Naive B cell (primary cell): ENCODE measurements around the gene PTGIR. TPM values are rescaled to one million over a fixed set of nuclear protein-coding genes. Genes with fewer than 3 reads are reported as not detected.
A peak's percentile ranks its signal among the peaks of the same experiment; 100 is the strongest.

Experiments used
- ATAC-seq, 2 donors: fragments of 150-1000 bp; cut with Tn5 transposase; 2 replicates each; pipeline ENCODE4 v1.10.0; 2021; ENCODE audit warnings: low read depth in 2 of 2, mild to moderate bottlenecking in 2 of 2, moderate library complexity in 2 of 2
- DNase-seq: peaks from one replicate; pipeline ENCODE4 v3.0.0; 2022
- H3K27ac Mint-ChIP-seq, 6 donors: one replicate each; pipeline ENCODE4 v1.8.0; 2020 to 2022; ENCODE audit warnings: mild to moderate bottlenecking in 6 of 6, mixed read lengths in 6 of 6, moderate library complexity in 5 of 6, inconsistent platforms in 2 of 6
- H3K27me3 Mint-ChIP-seq, 3 donors: one replicate each; pipeline ENCODE4 v1.8.0; 2021 to 2022; ENCODE audit warnings: mixed read lengths in 3 of 3, mild to moderate bottlenecking in 1 of 3
- H3K36me3 Mint-ChIP-seq, 2 donors: one replicate each; pipeline ENCODE4 v1.8.0; 2020 to 2022; ENCODE audit warnings: mixed read lengths in 2 of 2, inconsistent platforms in 1 of 2, mild to moderate bottlenecking in 1 of 2
- H3K4me1 Mint-ChIP-seq, 3 donors: one replicate each; pipeline ENCODE4 v1.8.0; 2020 to 2022; ENCODE audit warnings: mixed read lengths in 3 of 3, inconsistent platforms in 1 of 3, mild to moderate bottlenecking in 1 of 3, moderate library complexity in 1 of 3
- H3K4me3 Mint-ChIP-seq, 8 donors: one replicate each; pipeline ENCODE4 v1.8.0; 2020 to 2022; ENCODE audit warnings: mild to moderate bottlenecking in 8 of 8, mixed read lengths in 8 of 8, moderate library complexity in 8 of 8, inconsistent platforms in 2 of 8
- H3K9me3 Mint-ChIP-seq, 7 donors: one replicate each; pipeline ENCODE4 v1.8.0; 2020 to 2022; ENCODE audit warnings: mixed read lengths in 7 of 7, mild to moderate bottlenecking in 5 of 7, inconsistent platforms in 2 of 7, moderate library complexity in 1 of 7
- polyA plus RNA-seq, 6 donors: library from polyadenylated mRNA; unstranded; fragments of 300-500 nt; fragmentation: Illumina TruSeq; gene quantifications; one replicate each; pipeline ENCODE4 v1.2.3, GENCODE V29; 2021; ENCODE audit warnings: low read depth in 6 of 6

Gene PTGIR
- polyA plus RNA-seq, 6 donors from 2014 or later = 1.3 to 4.5 (median 1.9) TPM; not detected in 1

- Mint-ChIP-seq H3K4me1 (peaks cover 55 to 89% (median 74%) of the 10 kb centered on the region in 3 donors), H3K4me3 (peak overlapping the region; percentile 82 to 96 (median 88)), H3K36me3 (no peaks in the 10 kb centered on the region), H3K27me3 (no peaks in the 10 kb centered on the region), H3K9me3 (no peaks in the 10 kb centered on the region), H3K27ac (peak overlapping the region; percentile 98 to 100 (median 100))
- DNase-seq = no peak
- no peak for ATAC-seq
These were observed 4.6 kb downstream of the PTGIR start for GRCh38 chr19:46620267-46620666.

GRCh38 chr19:46618670-46619231 is 6.1 kb downstream of the PTGIR start:
- DNase-seq = peak; percentile 92
- Mint-ChIP-seq H3K36me3 (no peaks in the 10 kb centered on the region), H3K9me3 (no peaks in the 10 kb centered on the region), H3K27ac (peak overlapping the region; percentile 98 to 100 (median 100)), H3K4me3 (peak overlapping the region; percentile 82 to 96 (median 88)), H3K4me1 (peaks cover 49 to 88% (median 71%) of the 10 kb centered on the region in 3 donors), H3K27me3 (no peaks in the 10 kb centered on the region)
- peak; percentile 61 to 62 for ATAC-seq

- Mint-ChIP-seq H3K9me3 (no peaks in the 10 kb centered on the region), H3K4me1 (peaks cover 49 to 94% (median 74%) of the 10 kb centered on the region in 3 donors), H3K27me3 (no peaks in the 10 kb centered on the region), H3K4me3 (peak overlapping the region in 5 of 8 donors; percentile 49 to 95 (median 84)), H3K27ac (peak overlapping the region; percentile 97 to 100 (median 99)), H3K36me3 (no peaks in the 10 kb centered on the region)
- DNase-seq (no peak), ATAC-seq (peak in 1 of 2 donors; percentile 3)
These were observed 7.3 kb downstream of the PTGIR start for GRCh38 chr19:46617601-46618000.

- Mint-ChIP-seq H3K27ac (peak overlapping the region; percentile 97 to 100 (median 99)), H3K9me3 (no peaks in the 10 kb centered on the region), H3K4me3 (peak overlapping the region; percentile 52 to 95 (median 80)), H3K4me1 (peaks cover 46 to 94% (median 74%) of the 10 kb centered on the region in 3 donors), H3K27me3 (no peaks in the 10 kb centered on the region), H3K36me3 (no peaks in the 10 kb centered on the region)
- DNase-seq (peak; percentile 41), ATAC-seq (no peak)
These were observed 8.1 kb downstream of the PTGIR start for GRCh38 chr19:46616631-46617322.

- H3K4me3 Mint-ChIP-seq = peak overlapping the region in 2 of 8 donors; percentile 4 to 52
- H3K27ac Mint-ChIP-seq = peak overlapping the region in 5 of 6 donors; percentile 85 to 100 (median 98)
- no peaks in the 10 kb centered on the region for H3K36me3 Mint-ChIP-seq
- no peaks in the 10 kb centered on the region for H3K27me3 Mint-ChIP-seq
- H3K9me3 Mint-ChIP-seq = no peaks in the 10 kb centered on the region
- peaks cover 48 to 94% (median 74%) of the 10 kb centered on the region in 3 donors for H3K4me1 Mint-ChIP-seq
- DNase-seq (no peak), ATAC-seq (no peak)
These were observed 8.9 kb downstream of the PTGIR start for GRCh38 chr19:46615966-46616365.

- ATAC-seq = peak; percentile 23 to 35
- Mint-ChIP-seq H3K4me3 (peak overlapping the region in 5 of 8 donors; percentile 16 to 62 (median 56)), H3K27me3 (no peaks in the 10 kb centered on the region), H3K9me3 (no peaks in the 10 kb centered on the region), H3K36me3 (peaks cover 2 to 13% of the 10 kb centered on the region in 2 donors), H3K4me1 (peaks cover 42 to 84% (median 68%) of the 10 kb centered on the region in 3 donors), H3K27ac (peak overlapping the region; percentile 60 to 98 (median 92))
- peak; percentile 78 for DNase-seq
These were observed 10.7 kb downstream of the PTGIR start for GRCh38 chr19:46614114-46614722.

- peaks cover 36 to 81% (median 61%) of the 10 kb centered on the region in 3 donors for H3K4me1 Mint-ChIP-seq
- no peak overlapping the region for H3K4me3 Mint-ChIP-seq
- peak overlapping the region in 3 of 6 donors; percentile 37 to 98 (median 89) for H3K27ac Mint-ChIP-seq
- DNase-seq (no peak), ATAC-seq (no peak)
- peaks cover 7 to 20% of the 10 kb centered on the region in 2 donors for H3K36me3 Mint-ChIP-seq
- H3K27me3 Mint-ChIP-seq = no peaks in the 10 kb centered on the region
- no peaks in the 10 kb centered on the region for H3K9me3 Mint-ChIP-seq
These were observed 11.4 kb downstream of the PTGIR start for GRCh38 chr19:46613525-46613924.

GRCh38 chr19:46611776-46612175 is 13.1 kb downstream of the PTGIR start:
- Mint-ChIP-seq H3K36me3 (peaks cover 15 to 34% of the 10 kb centered on the region in 2 donors), H3K9me3 (no peaks in the 10 kb centered on the region), H3K4me3 (peak overlapping the region in 7 of 8 donors; percentile 50 to 79 (median 70)), H3K27ac (peak overlapping the region in 5 of 6 donors; percentile 65 to 95 (median 77)), H3K4me1 (peaks cover 30 to 64% (median 51%) of the 10 kb centered on the region in 3 donors), H3K27me3 (no peaks in the 10 kb centered on the region)
- peak; percentile 3 to 11 for ATAC-seq
- DNase-seq = no peak

- H3K4me3 Mint-ChIP-seq = peak overlapping the region; percentile 22 to 79 (median 52)
- peaks cover 21 to 41% of the 10 kb centered on the region in 2 donors for H3K36me3 Mint-ChIP-seq
- peak overlapping the region in 5 of 6 donors; percentile 60 to 95 (median 77) for H3K27ac Mint-ChIP-seq
- H3K9me3 Mint-ChIP-seq = no peaks in the 10 kb centered on the region
- ATAC-seq (peak; percentile 39 to 50), DNase-seq (peak; percentile 29)
- peaks cover 30 to 61% (median 46%) of the 10 kb centered on the region in 3 donors for H3K4me1 Mint-ChIP-seq
- H3K27me3 Mint-ChIP-seq = no peaks in the 10 kb centered on the region
These were observed 13.8 kb downstream of the PTGIR start for GRCh38 chr19:46610851-46611770.

GRCh38 chr19:46610413-46610775 is 14.5 kb downstream of the PTGIR start:
- ATAC-seq = no peak
- Mint-ChIP-seq H3K27ac (peak overlapping the region in 2 of 6 donors; percentile 73 to 78), H3K4me1 (peaks cover 30 to 54% (median 41%) of the 10 kb centered on the region in 3 donors), H3K27me3 (no peaks in the 10 kb centered on the region), H3K9me3 (no peaks in the 10 kb centered on the region), H3K36me3 (peaks cover 21 to 43% of the 10 kb centered on the region in 2 donors), H3K4me3 (peak overlapping the region in 3 of 8 donors; percentile 39 to 50 (median 47))
- no peak for DNase-seq

- H3K9me3 Mint-ChIP-seq = no peaks in the 10 kb centered on the region
- H3K27me3 Mint-ChIP-seq = no peaks in the 10 kb centered on the region
- peaks cover 21 to 43% of the 10 kb centered on the region in 2 donors for H3K36me3 Mint-ChIP-seq
- H3K27ac Mint-ChIP-seq = peak overlapping the region in 1 of 6 donors; percentile 36
- H3K4me1 Mint-ChIP-seq = peaks cover 30 to 53% (median 41%) of the 10 kb centered on the region in 3 donors
- no peak overlapping the region for H3K4me3 Mint-ChIP-seq
- ATAC-seq (no peak), DNase-seq (no peak)
These were observed 15.1 kb downstream of the PTGIR start for GRCh38 chr19:46609511-46610412.
